SK-N-SH (cell line): ENCODE measurements around the gene PACSIN2.

Experiments
- EZH2phosphoT487 ChIP-seq: fragments of 200-600 bp; sonication (generic); IDR thresholded peaks from 2 replicates; pipeline ENCODE4 v1.6.1; 2017; ENCODE audit warnings: low read depth, mixed run types, mild to moderate bottlenecking, antibody characterized with exemption, moderate library complexity, borderline replicate concordance
- POLR2AphosphoS5 ChIP-seq: IDR thresholded peaks from 2 replicates; pipeline ENCODE4 v1.6.1; 2012; ENCODE audit warnings: low read depth, low read length
- REST ChIP-seq: IDR thresholded peaks from 2 replicates; pipeline ENCODE4 v1.6.1; 2012; ENCODE audit warnings: mild to moderate bottlenecking, low read depth, low read length, moderate library complexity
- SMC3 ChIP-seq: IDR thresholded peaks from 2 replicates; pipeline ENCODE4 v1.6.1; 2012; ENCODE audit warnings: low read depth, low read length, improper control_type of control experiment
- TAF1 ChIP-seq: IDR thresholded peaks from 2 replicates; pipeline ENCODE4 v1.6.1; 2012; ENCODE audit warnings: low read depth, mild to moderate bottlenecking, low read length, moderate library complexity, borderline replicate concordance
- YY1 ChIP-seq: IDR thresholded peaks from 2 replicates; pipeline ENCODE4 v1.4.0; 2012; ENCODE audit warnings: low read depth, mild to moderate bottlenecking
- TF ChIP-seq, protein P1 (sequence below): fragments of 200-600 bp; sonication (generic); IDR thresholded peaks from 2 replicates; pipeline ENCODE4 v1.6.1; 2017; ENCODE audit warnings: antibody characterized with exemption, mild to moderate bottlenecking, moderate library complexity
- TF ChIP-seq, protein P2 (sequence below): fragments of 150-350 bp; IDR thresholded peaks from 2 replicates; pipeline ENCODE4 v1.6.1; 2017; ENCODE audit warnings: antibody characterized with exemption, low read length, low read depth, borderline replicate concordance
- TF ChIP-seq, protein P3 (sequence below): IDR thresholded peaks from 2 replicates; pipeline ENCODE4 v1.4.0; 2012; ENCODE audit warnings: low read depth, borderline replicate concordance

DNA sequence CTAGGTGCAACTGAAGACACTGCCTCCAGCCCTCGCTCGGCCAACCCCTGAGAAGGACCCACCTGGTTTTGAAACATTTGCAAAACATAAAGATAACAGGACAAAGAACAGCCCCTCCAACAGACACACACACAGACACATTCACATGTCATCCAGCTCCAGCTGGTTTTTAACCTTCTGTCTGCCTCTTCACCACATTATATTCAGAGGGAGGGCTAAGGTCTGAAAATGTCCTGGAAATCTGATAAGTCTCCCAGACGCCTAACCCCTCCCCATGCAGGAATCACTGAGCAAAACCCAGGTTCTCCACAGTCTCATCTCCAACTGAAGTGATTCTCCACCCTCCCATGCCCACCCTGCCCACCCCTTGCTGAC lies 29.4 kb downstream of the PACSIN2 start:
- TF ChIP-seq, protein P1, sequence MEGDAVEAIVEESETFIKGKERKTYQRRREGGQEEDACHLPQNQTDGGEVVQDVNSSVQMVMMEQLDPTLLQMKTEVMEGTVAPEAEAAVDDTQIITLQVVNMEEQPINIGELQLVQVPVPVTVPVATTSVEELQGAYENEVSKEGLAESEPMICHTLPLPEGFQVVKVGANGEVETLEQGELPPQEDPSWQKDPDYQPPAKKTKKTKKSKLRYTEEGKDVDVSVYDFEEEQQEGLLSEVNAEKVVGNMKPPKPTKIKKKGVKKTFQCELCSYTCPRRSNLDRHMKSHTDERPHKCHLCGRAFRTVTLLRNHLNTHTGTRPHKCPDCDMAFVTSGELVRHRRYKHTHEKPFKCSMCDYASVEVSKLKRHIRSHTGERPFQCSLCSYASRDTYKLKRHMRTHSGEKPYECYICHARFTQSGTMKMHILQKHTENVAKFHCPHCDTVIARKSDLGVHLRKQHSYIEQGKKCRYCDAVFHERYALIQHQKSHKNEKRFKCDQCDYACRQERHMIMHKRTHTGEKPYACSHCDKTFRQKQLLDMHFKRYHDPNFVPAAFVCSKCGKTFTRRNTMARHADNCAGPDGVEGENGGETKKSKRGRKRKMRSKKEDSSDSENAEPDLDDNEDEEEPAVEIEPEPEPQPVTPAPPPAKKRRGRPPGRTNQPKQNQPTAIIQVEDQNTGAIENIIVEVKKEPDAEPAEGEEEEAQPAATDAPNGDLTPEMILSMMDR: no peak
- TF ChIP-seq POLR2AphosphoS5: no peak
- no peak for TF ChIP-seq REST
- TF ChIP-seq, protein P2, sequence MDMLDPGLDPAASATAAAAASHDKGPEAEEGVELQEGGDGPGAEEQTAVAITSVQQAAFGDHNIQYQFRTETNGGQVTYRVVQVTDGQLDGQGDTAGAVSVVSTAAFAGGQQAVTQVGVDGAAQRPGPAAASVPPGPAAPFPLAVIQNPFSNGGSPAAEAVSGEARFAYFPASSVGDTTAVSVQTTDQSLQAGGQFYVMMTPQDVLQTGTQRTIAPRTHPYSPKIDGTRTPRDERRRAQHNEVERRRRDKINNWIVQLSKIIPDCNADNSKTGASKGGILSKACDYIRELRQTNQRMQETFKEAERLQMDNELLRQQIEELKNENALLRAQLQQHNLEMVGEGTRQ: no peak
- no peak for TF ChIP-seq SMC3
- TF ChIP-seq YY1: no peak
- no peak for TF ChIP-seq EZH2phosphoT487
- TF ChIP-seq, protein P3, sequence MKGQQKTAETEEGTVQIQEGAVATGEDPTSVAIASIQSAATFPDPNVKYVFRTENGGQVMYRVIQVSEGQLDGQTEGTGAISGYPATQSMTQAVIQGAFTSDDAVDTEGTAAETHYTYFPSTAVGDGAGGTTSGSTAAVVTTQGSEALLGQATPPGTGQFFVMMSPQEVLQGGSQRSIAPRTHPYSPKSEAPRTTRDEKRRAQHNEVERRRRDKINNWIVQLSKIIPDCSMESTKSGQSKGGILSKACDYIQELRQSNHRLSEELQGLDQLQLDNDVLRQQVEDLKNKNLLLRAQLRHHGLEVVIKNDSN: no peak
- no peak for TF ChIP-seq TAF1
